Neural progenitor cell (in vitro differentiated cells): ENCODE measurements around the gene AP2B1.

Experiments used
- EZH2 ChIP-seq: fragments of 200-600 bp; sonication (generic); IDR thresholded peaks from 2 replicates; pipeline ENCODE4 v1.6.1; 2017; ENCODE audit warnings: antibody characterized with exemption, mild to moderate bottlenecking, moderate library complexity
- TF ChIP-seq, protein P1 (sequence below): fragments of 200-600 bp; sonication (generic); IDR thresholded peaks from 2 replicates; pipeline ENCODE4 v1.5.1; 2017; ENCODE audit warnings: antibody characterized with exemption, mild to moderate bottlenecking

- TF ChIP-seq, protein P1, sequence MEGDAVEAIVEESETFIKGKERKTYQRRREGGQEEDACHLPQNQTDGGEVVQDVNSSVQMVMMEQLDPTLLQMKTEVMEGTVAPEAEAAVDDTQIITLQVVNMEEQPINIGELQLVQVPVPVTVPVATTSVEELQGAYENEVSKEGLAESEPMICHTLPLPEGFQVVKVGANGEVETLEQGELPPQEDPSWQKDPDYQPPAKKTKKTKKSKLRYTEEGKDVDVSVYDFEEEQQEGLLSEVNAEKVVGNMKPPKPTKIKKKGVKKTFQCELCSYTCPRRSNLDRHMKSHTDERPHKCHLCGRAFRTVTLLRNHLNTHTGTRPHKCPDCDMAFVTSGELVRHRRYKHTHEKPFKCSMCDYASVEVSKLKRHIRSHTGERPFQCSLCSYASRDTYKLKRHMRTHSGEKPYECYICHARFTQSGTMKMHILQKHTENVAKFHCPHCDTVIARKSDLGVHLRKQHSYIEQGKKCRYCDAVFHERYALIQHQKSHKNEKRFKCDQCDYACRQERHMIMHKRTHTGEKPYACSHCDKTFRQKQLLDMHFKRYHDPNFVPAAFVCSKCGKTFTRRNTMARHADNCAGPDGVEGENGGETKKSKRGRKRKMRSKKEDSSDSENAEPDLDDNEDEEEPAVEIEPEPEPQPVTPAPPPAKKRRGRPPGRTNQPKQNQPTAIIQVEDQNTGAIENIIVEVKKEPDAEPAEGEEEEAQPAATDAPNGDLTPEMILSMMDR, result no peak
- no peak for TF ChIP-seq EZH2
These were observed 178.8 kb downstream of the AP2B1 start for GRCh38 chr17:35765756-35766488.
